ENCODE measurements around the gene ATP6V1F.

The ATP6V1F gene

DNA sequence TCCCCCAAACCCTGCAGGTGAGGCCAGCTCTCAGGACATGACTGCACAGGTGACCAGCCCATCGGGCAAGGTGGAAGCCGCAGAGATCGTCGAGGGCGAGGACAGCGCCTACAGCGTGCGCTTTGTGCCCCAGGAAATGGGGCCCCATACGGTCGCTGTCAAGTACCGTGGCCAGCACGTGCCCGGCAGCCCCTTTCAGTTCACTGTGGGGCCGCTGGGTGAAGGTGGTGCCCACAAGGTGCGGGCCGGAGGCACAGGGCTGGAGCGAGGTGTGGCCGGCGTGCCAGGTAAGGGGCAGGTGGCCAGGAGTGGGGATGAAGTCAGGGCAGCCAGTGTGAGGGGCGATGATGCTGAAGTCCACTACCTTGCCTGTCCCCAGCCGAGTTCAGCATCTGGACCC lies 8.3 kb upstream of the ATP6V1F start:
- Histone ChIP-seq H3K4me3 (ENCODE audit: low read depth in 1 of 2, low read length in 2 of 2) (no peak overlapping the region), H3K36me3 (ENCODE audit: control insufficient read depth in 1 of 2, insufficient read depth in 2 of 2, low read length in 2 of 2) (peaks cover 28 to 79% of the 10 kb centered on the region in 2 donors), H3K4me1 (ENCODE audit: control insufficient read depth in 1 of 2, insufficient read depth in 2 of 2, low read length in 2 of 2) (peaks cover 4 to 11% of the 10 kb centered on the region in 2 donors), H3K27me3 (ENCODE audit: low read depth, low read length) (no peaks in the 10 kb centered on the region), H3K9me3 (ENCODE audit: control insufficient read depth in 1 of 2, low read length in 2 of 2) (no peaks in the 10 kb centered on the region), H3K27ac (ENCODE audit: low read length) (no peak overlapping the region)

- H3K27ac ChIP-seq (ENCODE audit: low read length) = no peak overlapping the region
- H3K27me3 ChIP-seq (ENCODE audit: low read depth, low read length) = no peaks in the 10 kb centered on the region
- no peaks in the 10 kb centered on the region for H3K9me3 ChIP-seq (ENCODE audit: control insufficient read depth in 1 of 2, low read length in 2 of 2)
- no peak overlapping the region for H3K4me3 ChIP-seq (ENCODE audit: low read depth in 1 of 2, low read length in 2 of 2)
- H3K4me1 ChIP-seq (ENCODE audit: control insufficient read depth in 1 of 2, insufficient read depth in 2 of 2, low read length in 2 of 2) = peaks cover 4 to 22% of the 10 kb centered on the region in 2 donors
- peaks cover 21 to 67% of the 10 kb centered on the region in 2 donors for H3K36me3 ChIP-seq (ENCODE audit: control insufficient read depth in 1 of 2, insufficient read depth in 2 of 2, low read length in 2 of 2)
Observed at GRCh38 chr7:128855559-128855958, 7.1 kb upstream of the ATP6V1F start.

- Histone ChIP-seq H3K36me3 (ENCODE audit: control insufficient read depth in 1 of 2, insufficient read depth in 2 of 2, low read length in 2 of 2) (peaks cover 21 to 61% of the 10 kb centered on the region in 2 donors), H3K4me1 (ENCODE audit: control insufficient read depth in 1 of 2, insufficient read depth in 2 of 2, low read length in 2 of 2) (peaks cover 4 to 27% of the 10 kb centered on the region in 2 donors), H3K4me3 (ENCODE audit: low read depth in 1 of 2, low read length in 2 of 2) (no peak overlapping the region), H3K27ac (ENCODE audit: low read length) (no peak overlapping the region), H3K27me3 (ENCODE audit: low read depth, low read length) (no peaks in the 10 kb centered on the region), H3K9me3 (ENCODE audit: control insufficient read depth in 1 of 2, low read length in 2 of 2) (no peaks in the 10 kb centered on the region)
Observed at GRCh38 chr7:128856001-128856718, 6.5 kb upstream of the ATP6V1F start.

- H3K36me3 ChIP-seq (ENCODE audit: control insufficient read depth in 1 of 2, insufficient read depth in 2 of 2, low read length in 2 of 2) = peaks cover 12 to 37% of the 10 kb centered on the region in 2 donors
- H3K4me1 ChIP-seq (ENCODE audit: control insufficient read depth in 1 of 2, insufficient read depth in 2 of 2, low read length in 2 of 2) = peaks cover 10 to 30% of the 10 kb centered on the region in 2 donors
- H3K27ac ChIP-seq (ENCODE audit: low read length) = no peak overlapping the region
- no peak overlapping the region for H3K4me3 ChIP-seq (ENCODE audit: low read depth in 1 of 2, low read length in 2 of 2)
- no peaks in the 10 kb centered on the region for H3K27me3 ChIP-seq (ENCODE audit: low read depth, low read length)
- H3K9me3 ChIP-seq (ENCODE audit: control insufficient read depth in 1 of 2, low read length in 2 of 2) = no peaks in the 10 kb centered on the region
Observed at GRCh38 chr7:128858380-128859231, 4.0 kb upstream of the ATP6V1F start.

DNA sequence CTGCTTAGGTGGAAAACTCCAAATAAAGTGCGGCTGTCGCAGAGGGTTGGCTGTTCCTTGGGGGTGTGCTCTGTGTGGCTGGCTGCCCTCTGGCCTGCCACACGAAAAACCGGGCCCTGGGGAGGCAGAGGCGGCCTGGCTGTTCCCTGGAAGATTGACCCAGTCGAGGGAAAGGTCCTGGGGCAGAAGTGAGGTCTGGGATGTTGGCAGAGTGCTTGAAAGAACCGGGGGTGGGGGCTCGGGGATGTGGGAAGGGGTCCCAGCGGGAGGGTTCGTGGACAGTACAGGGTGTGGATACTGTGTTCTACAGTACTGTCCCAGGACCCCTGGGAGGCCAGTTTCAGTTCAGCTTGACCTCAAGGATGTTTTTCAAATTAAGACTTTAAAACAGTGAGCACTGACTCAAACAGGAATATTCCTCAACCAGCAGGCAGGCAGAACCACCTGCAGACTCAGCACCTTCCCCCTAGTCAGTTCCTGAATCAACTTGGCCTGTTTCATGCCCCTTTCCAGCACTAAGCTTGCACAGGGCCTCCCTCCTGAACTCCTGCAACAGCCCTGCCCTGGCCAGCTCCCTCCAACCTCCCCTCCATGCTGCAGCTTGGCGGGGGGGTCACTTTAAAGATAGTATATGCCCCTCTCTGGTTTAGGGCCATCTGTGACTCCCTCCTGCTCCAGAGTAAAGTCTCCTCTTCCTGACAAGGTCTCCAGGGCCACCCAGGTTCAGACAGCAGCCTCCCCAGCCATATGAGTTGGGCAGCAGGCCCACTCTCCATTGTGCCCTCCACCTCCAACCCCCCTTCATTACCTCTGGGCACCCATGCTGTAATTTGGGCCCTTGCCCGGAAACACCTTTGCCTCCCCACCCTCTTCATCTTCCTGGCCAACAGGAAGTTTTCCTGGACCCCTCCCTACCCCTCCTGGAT lies 3.2 kb upstream of the ATP6V1F start:
- Histone ChIP-seq H3K36me3 (ENCODE audit: control insufficient read depth in 1 of 2, insufficient read depth in 2 of 2, low read length in 2 of 2) (peaks cover 12 to 28% of the 10 kb centered on the region in 2 donors), H3K27me3 (ENCODE audit: low read depth, low read length) (no peaks in the 10 kb centered on the region), H3K27ac (ENCODE audit: low read length) (no peak overlapping the region), H3K4me3 (ENCODE audit: low read depth in 1 of 2, low read length in 2 of 2) (no peak overlapping the region), H3K9me3 (ENCODE audit: control insufficient read depth in 1 of 2, low read length in 2 of 2) (no peaks in the 10 kb centered on the region), H3K4me1 (ENCODE audit: control insufficient read depth in 1 of 2, insufficient read depth in 2 of 2, low read length in 2 of 2) (peaks cover 12 to 34% of the 10 kb centered on the region in 2 donors)

DNA sequence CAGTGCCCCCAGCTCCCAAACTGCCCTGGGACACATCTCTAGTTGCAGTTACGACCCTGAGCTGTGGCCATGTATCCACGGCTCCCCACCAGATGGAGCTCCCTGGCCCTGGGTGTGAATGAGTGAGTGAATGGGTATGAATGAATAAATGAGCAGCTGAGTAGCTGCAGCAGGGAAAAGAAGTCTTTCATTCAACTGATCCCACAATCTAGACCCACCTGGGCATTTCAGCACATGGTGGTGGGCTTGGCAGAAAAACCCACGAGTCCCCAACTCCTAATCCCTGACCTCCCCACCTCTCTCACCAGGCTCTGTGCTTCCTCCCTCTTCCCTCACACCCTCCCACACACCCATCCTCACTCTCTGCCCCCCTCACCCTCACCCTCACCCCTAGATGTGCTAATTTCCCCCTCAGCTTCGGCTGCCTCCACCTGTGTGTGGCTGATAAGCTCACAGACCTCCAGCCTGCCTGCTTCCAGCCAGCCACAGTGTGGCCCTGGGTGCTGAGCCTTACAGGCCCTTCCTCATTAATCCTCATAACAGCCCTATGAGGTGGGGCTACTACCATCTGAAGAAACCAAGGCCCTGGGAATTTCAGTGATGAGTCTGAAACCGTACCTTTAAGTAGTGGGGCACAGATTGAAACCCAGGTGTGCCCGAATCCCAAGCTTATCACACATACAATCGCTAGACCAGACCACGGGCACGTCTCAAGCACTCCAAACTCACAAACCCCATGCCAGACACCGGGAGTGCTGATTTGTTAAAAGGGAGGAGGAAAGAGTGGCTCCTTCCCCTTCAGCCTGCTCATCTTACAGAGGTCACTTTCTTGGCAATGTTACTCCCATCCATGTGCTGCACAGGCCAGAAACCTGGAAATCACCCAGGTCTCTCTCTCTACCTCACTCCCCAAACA lies 2.2 kb upstream of the ATP6V1F start:
- Histone ChIP-seq H3K27ac (ENCODE audit: low read length) (no peak overlapping the region), H3K9me3 (ENCODE audit: control insufficient read depth in 1 of 2, low read length in 2 of 2) (no peaks in the 10 kb centered on the region), H3K4me1 (ENCODE audit: control insufficient read depth in 1 of 2, insufficient read depth in 2 of 2, low read length in 2 of 2) (peaks cover 12 to 34% of the 10 kb centered on the region in 2 donors), H3K27me3 (ENCODE audit: low read depth, low read length) (no peaks in the 10 kb centered on the region), H3K36me3 (ENCODE audit: control insufficient read depth in 1 of 2, insufficient read depth in 2 of 2, low read length in 2 of 2) (peaks cover 10 to 20% of the 10 kb centered on the region in 2 donors), H3K4me3 (ENCODE audit: low read depth in 1 of 2, low read length in 2 of 2) (no peak overlapping the region)

GRCh38 chr7:128861957-128862570 lies 592 bp upstream of the ATP6V1F start:
- Histone ChIP-seq H3K36me3 (ENCODE audit: control insufficient read depth in 1 of 2, insufficient read depth in 2 of 2, low read length in 2 of 2) (peaks cover 7 to 10% of the 10 kb centered on the region in 2 donors), H3K9me3 (ENCODE audit: control insufficient read depth in 1 of 2, low read length in 2 of 2) (no peaks in the 10 kb centered on the region), H3K27me3 (ENCODE audit: low read depth, low read length) (no peaks in the 10 kb centered on the region), H3K27ac (ENCODE audit: low read length) (peak overlapping the region; percentile 65), H3K4me3 (ENCODE audit: low read depth in 1 of 2, low read length in 2 of 2) (peak overlapping the region; percentile 75 to 97), H3K4me1 (ENCODE audit: control insufficient read depth in 1 of 2, insufficient read depth in 2 of 2, low read length in 2 of 2) (peaks cover 12 to 34% of the 10 kb centered on the region in 2 donors)

DNA sequence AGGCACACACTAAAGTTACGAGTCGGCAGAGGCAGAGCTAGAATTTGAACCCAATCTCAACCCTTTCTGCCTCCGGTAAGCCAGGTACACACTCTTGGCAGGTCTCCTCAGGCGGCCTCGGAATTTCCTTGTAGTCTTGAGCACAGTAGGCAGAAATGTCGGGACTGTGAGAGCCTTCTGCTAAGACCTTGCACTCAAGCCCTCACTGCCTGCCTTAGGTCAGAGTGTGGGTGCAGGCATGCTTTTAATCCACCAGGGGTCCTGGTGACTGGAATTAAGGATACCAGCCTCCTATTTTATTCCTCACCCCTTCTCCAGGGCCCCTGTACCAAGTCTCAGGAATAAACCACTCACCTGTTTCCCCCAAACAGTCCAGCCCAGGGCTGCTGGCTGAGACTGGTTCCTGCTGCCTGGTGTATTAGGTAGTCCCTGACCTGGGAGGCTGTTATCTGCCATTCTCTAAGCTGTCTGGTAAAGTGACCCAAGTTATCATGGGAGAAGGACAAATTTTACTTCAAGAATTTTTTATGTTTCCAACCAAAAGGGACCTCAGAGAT lies 855 bp downstream of the ATP6V1F start:
- Histone ChIP-seq H3K27me3 (ENCODE audit: low read depth, low read length) (no peaks in the 10 kb centered on the region), H3K4me3 (ENCODE audit: low read depth in 1 of 2, low read length in 2 of 2) (peak overlapping the region; percentile 75 to 97), H3K9me3 (ENCODE audit: control insufficient read depth in 1 of 2, low read length in 2 of 2) (no peaks in the 10 kb centered on the region), H3K4me1 (ENCODE audit: control insufficient read depth in 1 of 2, insufficient read depth in 2 of 2, low read length in 2 of 2) (peaks cover 12 to 37% of the 10 kb centered on the region in 2 donors), H3K27ac (ENCODE audit: low read length) (peak overlapping the region; percentile 85), H3K36me3 (ENCODE audit: control insufficient read depth in 1 of 2, insufficient read depth in 2 of 2, low read length in 2 of 2) (peaks cover 7 to 8% of the 10 kb centered on the region in 2 donors)

GRCh38 chr7:128865303-128865702 lies 2.6 kb downstream of the ATP6V1F start:
- Histone ChIP-seq H3K4me3 (ENCODE audit: low read depth in 1 of 2, low read length in 2 of 2) (no peak overlapping the region), H3K4me1 (ENCODE audit: control insufficient read depth in 1 of 2, insufficient read depth in 2 of 2, low read length in 2 of 2) (peaks cover 8 to 36% of the 10 kb centered on the region in 2 donors), H3K36me3 (ENCODE audit: control insufficient read depth in 1 of 2, insufficient read depth in 2 of 2, low read length in 2 of 2) (peaks cover 7 to 8% of the 10 kb centered on the region in 2 donors), H3K9me3 (ENCODE audit: control insufficient read depth in 1 of 2, low read length in 2 of 2) (no peaks in the 10 kb centered on the region), H3K27ac (ENCODE audit: low read length) (no peak overlapping the region), H3K27me3 (ENCODE audit: low read depth, low read length) (no peaks in the 10 kb centered on the region)

All from muscle layer of duodenum (tissue), 2 donors.